SU-DHL-6 (cell line): ENCODE results near the gene MYBPHL.

Experiments
- CTCF ChIP-seq: fragments of 200-600 bp; sonication (generic); IDR thresholded peaks from one replicate; pipeline ENCODE4 v1.5.1; 2017; ENCODE audit warnings: antibody characterized with exemption, mild to moderate bottlenecking, low read length, moderate library complexity; ENCODE audit not compliant: insufficient read depth, poor library complexity, severe bottlenecking
- EZH2phosphoT487 ChIP-seq: fragments of 200-600 bp; sonication (generic), shearing (Covaris generic); conservative IDR thresholded peaks from 2 replicates; pipeline ENCODE4 v1.6.1; 2018; ENCODE audit warnings: mild to moderate bottlenecking, antibody characterized with exemption, low read length, moderate library complexity, mixed read lengths

GRCh38 chr1:109262231-109263055, 44.4 kb downstream of the MYBPHL start:
- TF ChIP-seq CTCF (no peak), EZH2phosphoT487 (no peak)
